Esophagus muscularis mucosa (tissue), 4 donors: ENCODE results near the gene TMTC2. TPM values are rescaled to one million over a fixed set of nuclear protein-coding genes. Genes with fewer than 3 reads are reported as not detected.

Experiments
- DNase-seq: peaks from one replicate; pipeline ENCODE4 v3.0.0-alpha.2; 2017; ENCODE audit errors: extremely low spot score
- H3K27ac ChIP-seq, 4 donors: fragments of 200-600 bp; sonication (generic); replicated peaks in 1 of 4; 1 replicate in 3 of 4; 2 replicates in 1 of 4; pipeline ENCODE4 v1.5.1; 2016 to 2019; ENCODE audit warnings: mild to moderate bottlenecking in 1 of 4
- H3K27me3 ChIP-seq, 4 donors: fragments of 200-600 bp; sonication (generic); one replicate each; pipeline versions ENCODE4 v1.5.1 to v1.6.0; 2016 to 2019
- H3K36me3 ChIP-seq, 4 donors: fragments of 200-600 bp; sonication (generic); one replicate each; pipeline ENCODE4 v1.5.1; 2016 to 2019
- H3K4me1 ChIP-seq, 4 donors: fragments of 200-600 bp; sonication (generic); one replicate each; pipeline ENCODE4 v1.5.1; 2016 to 2019
- H3K4me3 ChIP-seq, 4 donors: fragments of 200-600 bp; sonication (generic); 1 replicate in 2 of 4; 2 replicates in 2 of 4; pipeline ENCODE4 v1.5.1; 2016 to 2019; ENCODE audit warnings: mild to moderate bottlenecking in 4 of 4, moderate library complexity in 1 of 4
- H3K9me3 ChIP-seq, 4 donors: fragments of 200-600 bp; sonication (generic); 1 replicate in 3 of 4; 2 replicates in 1 of 4; pipeline ENCODE4 v1.5.1; 2016 to 2019
- CTCF ChIP-seq, 3 experiments: fragments of 200-600 bp in 2 of 3; fragments of 450-650 bp in 1 of 3; sonication (generic) in 2 of 3; IDR thresholded peaks; one replicate each; pipeline ENCODE4 v1.5.1; 2017 to 2019; ENCODE audit warnings: antibody characterized with exemption in 3 of 3, mild to moderate bottlenecking in 2 of 3, moderate library complexity in 1 of 3
- EP300 ChIP-seq: sonication (generic); formaldehyde crosslinking; IDR thresholded peaks from one replicate; pipeline ENCODE4 v1.6.1; 2017; ENCODE audit warnings: antibody characterized with exemption
- POLR2A ChIP-seq: fragments of 450-650 bp; IDR thresholded peaks from one replicate; pipeline ENCODE4 v1.6.1; 2017; ENCODE audit warnings: antibody characterized with exemption, moderate library complexity, mild to moderate bottlenecking, low read depth
- POLR2AphosphoS5 ChIP-seq, 2 donors: sonication (generic); formaldehyde crosslinking; IDR thresholded peaks; one replicate each; pipeline ENCODE4 v1.6.1; 2017; ENCODE audit warnings: antibody characterized with exemption in 2 of 2
- WGBS: methylation state at CpG from one replicate; pipeline ENCODE4 v1.1.5; 2018; 5-methylcytosine and 5-hydroxymethylcytosine counted together
- intact Hi-C: fragments of 100-400 bp; cut with DNase I; formaldehyde crosslinking; loops from one replicate; pipeline ENCODE4 v1.15.1; 2023
- total RNA-seq, 4 donors: library from RNA; depleted of rRNA; stranded (reverse); fragments of >200 nt; gene quantifications; one replicate each; pipeline versions ENCODE4 v1.1.0 to v1.2.1, GENCODE V29; 2016

TMTC2 gene
- total RNA-seq, 4 donors from 2014 or later = 4.7 to 8.7 (median 7.3) TPM

- no peaks in the 10 kb centered on the region for H3K36me3 ChIP-seq
- no peak overlapping the region for H3K4me3 ChIP-seq
- no peak for DNase-seq
- no peak overlapping the region for H3K27ac ChIP-seq
- WGBS = 92% methylated on average over 2 of the region's 2 CpGs
- no peaks in the 10 kb centered on the region for H3K27me3 ChIP-seq
- intact Hi-C loops = no loop called here
- TF ChIP-seq EP300 (no peak), POLR2AphosphoS5 (IDR thresholded peaks at IDR 0.05) (no peak), POLR2A (no peak), CTCF (IDR thresholded peaks at IDR 0.05) (no peak)
- no peaks in the 10 kb centered on the region for H3K4me1 ChIP-seq
- peaks cover 0 to 6% (median 0%) of the 10 kb centered on the region in 4 donors for H3K9me3 ChIP-seq
These were observed 402.9 kb downstream of the TMTC2 start for GRCh38 chr12:83089575-83089974.

GRCh38 chr12:83092129-83092528 is 405.4 kb downstream of the TMTC2 start:
- H3K4me3 ChIP-seq = no peak overlapping the region
- no peaks in the 10 kb centered on the region for H3K27me3 ChIP-seq
- 96% methylated on average over 1 of the region's 1 CpG for WGBS
- TF ChIP-seq POLR2AphosphoS5 (IDR thresholded peaks at IDR 0.05) (no peak), CTCF (IDR thresholded peaks at IDR 0.05) (no peak), EP300 (no peak), POLR2A (no peak)
- no peak for DNase-seq
- intact Hi-C loops = no loop called here
- no peaks in the 10 kb centered on the region for H3K4me1 ChIP-seq
- H3K9me3 ChIP-seq = peaks cover 0 to 6% (median 0%) of the 10 kb centered on the region in 4 donors
- no peaks in the 10 kb centered on the region for H3K36me3 ChIP-seq
- no peak overlapping the region for H3K27ac ChIP-seq

- 89% methylated on average over 5 of the region's 5 CpGs for WGBS
- H3K27me3 ChIP-seq = no peaks in the 10 kb centered on the region
- H3K4me3 ChIP-seq = no peak overlapping the region
- no peak overlapping the region for H3K27ac ChIP-seq
- H3K4me1 ChIP-seq = no peaks in the 10 kb centered on the region
- DNase-seq = no peak
- H3K36me3 ChIP-seq = no peaks in the 10 kb centered on the region
- TF ChIP-seq EP300 (no peak), POLR2A (no peak), POLR2AphosphoS5 (IDR thresholded peaks at IDR 0.05) (no peak), CTCF (IDR thresholded peaks at IDR 0.05) (no peak)
- intact Hi-C loops = no loop called here
- peaks cover 0 to 3% (median 0%) of the 10 kb centered on the region in 4 donors for H3K9me3 ChIP-seq
These were observed 405.9 kb downstream of the TMTC2 start for GRCh38 chr12:83092606-83093005.

GRCh38 chr12:83093426-83093825 is 406.7 kb downstream of the TMTC2 start:
- whole genome bisulfite sequencing = 69% methylated on average over 1 of the region's 1 CpG
- no peak for DNase-seq
- H3K4me1 ChIP-seq = no peaks in the 10 kb centered on the region
- no peak overlapping the region for H3K4me3 ChIP-seq
- no peak overlapping the region for H3K27ac ChIP-seq
- intact Hi-C loops = no loop called here
- no peaks in the 10 kb centered on the region for H3K36me3 ChIP-seq
- H3K27me3 ChIP-seq = no peaks in the 10 kb centered on the region
- no peaks in the 10 kb centered on the region for H3K9me3 ChIP-seq
- TF ChIP-seq POLR2A = no peak
- TF ChIP-seq EP300 = no peak
- TF ChIP-seq POLR2AphosphoS5 (IDR thresholded peaks at IDR 0.05) = no peak
- TF ChIP-seq CTCF (IDR thresholded peaks at IDR 0.05) = no peak

- no peak for DNase-seq
- Histone ChIP-seq H3K27me3 (no peaks in the 10 kb centered on the region), H3K4me3 (no peak overlapping the region), H3K27ac (no peak overlapping the region), H3K4me1 (no peaks in the 10 kb centered on the region), H3K36me3 (no peaks in the 10 kb centered on the region), H3K9me3 (no peaks in the 10 kb centered on the region)
- 90% methylated on average over 5 of the region's 5 CpGs for WGBS
- intact Hi-C loops = no loop called here
- no peak for TF ChIP-seq POLR2A
- no peak for TF ChIP-seq POLR2AphosphoS5 (IDR thresholded peaks at IDR 0.05)
- TF ChIP-seq CTCF (IDR thresholded peaks at IDR 0.05) = no peak
- TF ChIP-seq EP300 = no peak
These were observed 411.1 kb downstream of the TMTC2 start for GRCh38 chr12:83097643-83098342.
